ENCODE results near the gene JAK2.

DNA sequence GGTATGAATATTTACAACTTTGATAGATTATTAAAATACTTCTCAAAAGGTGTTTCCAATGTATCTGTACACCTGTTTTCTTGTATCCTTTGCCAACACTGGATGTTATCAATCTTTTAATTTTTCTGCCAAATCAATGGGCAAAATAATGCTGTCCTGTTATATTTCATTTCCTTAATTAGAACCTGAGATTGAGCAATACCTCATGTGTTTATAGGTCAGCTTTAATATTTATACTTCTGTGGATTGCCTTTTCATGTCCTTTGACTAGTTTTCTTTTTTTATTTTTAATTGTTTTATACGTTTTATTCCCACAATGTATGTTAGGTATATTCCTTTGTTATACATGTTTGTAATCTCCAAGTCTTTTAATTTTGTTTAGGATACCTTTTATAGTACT lies 77.6 kb downstream of the JAK2 start:
- TF ChIP-seq, protein P1, sequence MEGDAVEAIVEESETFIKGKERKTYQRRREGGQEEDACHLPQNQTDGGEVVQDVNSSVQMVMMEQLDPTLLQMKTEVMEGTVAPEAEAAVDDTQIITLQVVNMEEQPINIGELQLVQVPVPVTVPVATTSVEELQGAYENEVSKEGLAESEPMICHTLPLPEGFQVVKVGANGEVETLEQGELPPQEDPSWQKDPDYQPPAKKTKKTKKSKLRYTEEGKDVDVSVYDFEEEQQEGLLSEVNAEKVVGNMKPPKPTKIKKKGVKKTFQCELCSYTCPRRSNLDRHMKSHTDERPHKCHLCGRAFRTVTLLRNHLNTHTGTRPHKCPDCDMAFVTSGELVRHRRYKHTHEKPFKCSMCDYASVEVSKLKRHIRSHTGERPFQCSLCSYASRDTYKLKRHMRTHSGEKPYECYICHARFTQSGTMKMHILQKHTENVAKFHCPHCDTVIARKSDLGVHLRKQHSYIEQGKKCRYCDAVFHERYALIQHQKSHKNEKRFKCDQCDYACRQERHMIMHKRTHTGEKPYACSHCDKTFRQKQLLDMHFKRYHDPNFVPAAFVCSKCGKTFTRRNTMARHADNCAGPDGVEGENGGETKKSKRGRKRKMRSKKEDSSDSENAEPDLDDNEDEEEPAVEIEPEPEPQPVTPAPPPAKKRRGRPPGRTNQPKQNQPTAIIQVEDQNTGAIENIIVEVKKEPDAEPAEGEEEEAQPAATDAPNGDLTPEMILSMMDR (IDR thresholded peaks at IDR 0.05; ENCODE audit: insufficient read depth, low read length, poor library complexity, severe bottlenecking), result no peak
- TF ChIP-seq EZH2phosphoT487 (conservative IDR thresholded peaks at IDR 0.05; ENCODE audit: low read length), result no peak
